ENCODE data around the gene LRRC3C. TPM values are rescaled to one million over a fixed set of nuclear protein-coding genes. Genes with fewer than 3 reads are reported as not detected.

Gene LRRC3C
- total and polyA plus RNA-seq, 8 donors = not detected

DNA sequence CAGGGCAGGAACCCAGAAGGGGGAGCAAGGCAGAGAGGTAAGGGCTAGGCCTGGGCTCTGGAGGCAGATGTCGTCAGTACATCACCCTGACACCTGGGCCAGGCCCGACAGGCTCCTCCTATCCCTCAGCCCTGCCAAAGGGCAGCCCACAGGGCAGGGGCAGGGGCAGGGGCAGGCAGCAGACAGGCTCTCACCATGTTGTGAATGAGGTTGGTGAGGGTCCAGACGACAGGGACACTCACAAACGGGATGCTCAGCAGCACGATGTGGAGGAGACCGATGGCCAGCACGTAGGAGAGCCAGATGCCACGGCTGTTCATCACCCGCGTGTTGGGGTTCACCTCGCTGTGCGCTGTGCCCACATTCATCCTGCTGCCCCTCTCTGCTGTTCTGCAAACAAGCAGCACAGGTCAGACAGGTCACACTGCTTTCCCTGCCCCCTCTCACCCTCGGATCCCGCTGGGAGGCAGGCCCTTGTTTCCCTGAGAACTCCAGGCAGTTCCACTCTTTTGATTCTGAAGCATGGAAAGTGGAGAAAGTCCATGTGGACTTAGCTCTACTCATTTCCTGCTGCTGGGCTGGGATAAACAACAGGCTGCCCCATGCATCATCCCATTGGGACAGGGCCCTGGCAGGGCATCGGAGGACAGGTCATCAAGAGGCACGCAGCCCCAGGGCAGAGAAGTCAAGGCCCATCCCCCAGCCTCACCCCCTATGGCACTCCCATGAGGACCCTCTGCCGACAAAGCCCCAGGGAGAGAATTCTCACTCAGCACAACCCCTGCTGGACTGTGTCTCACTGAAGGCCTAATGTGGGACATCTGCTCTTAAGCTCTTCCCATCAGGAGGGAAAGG, 3.5 kb upstream of the LRRC3C start:
- no peak for ATAC-seq
- FAIRE-seq = no peak
- no peaks in the 10 kb centered on the region for H3K27me3 ChIP-seq
- TF ChIP-seq, protein P1, sequence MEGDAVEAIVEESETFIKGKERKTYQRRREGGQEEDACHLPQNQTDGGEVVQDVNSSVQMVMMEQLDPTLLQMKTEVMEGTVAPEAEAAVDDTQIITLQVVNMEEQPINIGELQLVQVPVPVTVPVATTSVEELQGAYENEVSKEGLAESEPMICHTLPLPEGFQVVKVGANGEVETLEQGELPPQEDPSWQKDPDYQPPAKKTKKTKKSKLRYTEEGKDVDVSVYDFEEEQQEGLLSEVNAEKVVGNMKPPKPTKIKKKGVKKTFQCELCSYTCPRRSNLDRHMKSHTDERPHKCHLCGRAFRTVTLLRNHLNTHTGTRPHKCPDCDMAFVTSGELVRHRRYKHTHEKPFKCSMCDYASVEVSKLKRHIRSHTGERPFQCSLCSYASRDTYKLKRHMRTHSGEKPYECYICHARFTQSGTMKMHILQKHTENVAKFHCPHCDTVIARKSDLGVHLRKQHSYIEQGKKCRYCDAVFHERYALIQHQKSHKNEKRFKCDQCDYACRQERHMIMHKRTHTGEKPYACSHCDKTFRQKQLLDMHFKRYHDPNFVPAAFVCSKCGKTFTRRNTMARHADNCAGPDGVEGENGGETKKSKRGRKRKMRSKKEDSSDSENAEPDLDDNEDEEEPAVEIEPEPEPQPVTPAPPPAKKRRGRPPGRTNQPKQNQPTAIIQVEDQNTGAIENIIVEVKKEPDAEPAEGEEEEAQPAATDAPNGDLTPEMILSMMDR (IDR thresholded peaks at IDR 0.05) = no peak
- no peaks in the 10 kb centered on the region for H3K9me3 ChIP-seq
- H3K36me3 ChIP-seq = peaks cover 0 to 24% (median 21%) of the 10 kb centered on the region in 3 donors
- DNase-seq = no peak
- H3K27ac ChIP-seq = no peak overlapping the region
- no peak overlapping the region for H3K4me3 ChIP-seq
- H3K4me1 ChIP-seq = peaks cover 18 to 20% (median 20%) of the 10 kb centered on the region in 3 donors
- intact Hi-C loops (cut with DNase I) = no loop called here
- 68% methylated on average over 17 of the region's 17 CpGs for WGBS, 2 donors

DNA sequence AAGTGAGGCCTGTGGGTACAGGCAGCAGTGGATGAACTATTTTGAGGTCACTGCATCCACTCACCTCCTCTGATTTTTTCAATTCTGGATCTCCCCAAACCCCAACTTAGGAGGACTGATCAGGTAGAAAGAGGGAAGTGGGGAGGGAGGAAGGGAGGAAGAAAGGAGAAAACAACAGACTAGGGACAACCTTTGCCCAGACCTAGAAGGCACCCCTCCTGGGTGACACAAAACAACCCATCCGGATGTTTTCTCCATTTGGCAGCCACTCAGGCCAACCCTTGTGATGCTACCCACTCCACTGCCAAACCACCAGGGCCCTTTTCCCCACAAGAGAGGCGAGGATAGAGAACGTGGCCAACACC, 2.9 kb upstream of the LRRC3C start:
- no peak for ATAC-seq
- Histone ChIP-seq H3K4me3 (no peak overlapping the region), H3K27me3 (no peaks in the 10 kb centered on the region), H3K27ac (no peak overlapping the region), H3K4me1 (peaks cover 20 to 22% (median 21%) of the 10 kb centered on the region in 3 donors), H3K9me3 (no peaks in the 10 kb centered on the region), H3K36me3 (peaks cover 0 to 24% (median 21%) of the 10 kb centered on the region in 3 donors)
- FAIRE-seq = no peak
- 47 to 54% methylated on average over 3 of the region's 3 CpGs for WGBS, 2 donors
- DNase-seq = no peak
- intact Hi-C loops (cut with DNase I) = no loop called here
- TF ChIP-seq, protein P1 (IDR thresholded peaks at IDR 0.05) = no peak

DNA sequence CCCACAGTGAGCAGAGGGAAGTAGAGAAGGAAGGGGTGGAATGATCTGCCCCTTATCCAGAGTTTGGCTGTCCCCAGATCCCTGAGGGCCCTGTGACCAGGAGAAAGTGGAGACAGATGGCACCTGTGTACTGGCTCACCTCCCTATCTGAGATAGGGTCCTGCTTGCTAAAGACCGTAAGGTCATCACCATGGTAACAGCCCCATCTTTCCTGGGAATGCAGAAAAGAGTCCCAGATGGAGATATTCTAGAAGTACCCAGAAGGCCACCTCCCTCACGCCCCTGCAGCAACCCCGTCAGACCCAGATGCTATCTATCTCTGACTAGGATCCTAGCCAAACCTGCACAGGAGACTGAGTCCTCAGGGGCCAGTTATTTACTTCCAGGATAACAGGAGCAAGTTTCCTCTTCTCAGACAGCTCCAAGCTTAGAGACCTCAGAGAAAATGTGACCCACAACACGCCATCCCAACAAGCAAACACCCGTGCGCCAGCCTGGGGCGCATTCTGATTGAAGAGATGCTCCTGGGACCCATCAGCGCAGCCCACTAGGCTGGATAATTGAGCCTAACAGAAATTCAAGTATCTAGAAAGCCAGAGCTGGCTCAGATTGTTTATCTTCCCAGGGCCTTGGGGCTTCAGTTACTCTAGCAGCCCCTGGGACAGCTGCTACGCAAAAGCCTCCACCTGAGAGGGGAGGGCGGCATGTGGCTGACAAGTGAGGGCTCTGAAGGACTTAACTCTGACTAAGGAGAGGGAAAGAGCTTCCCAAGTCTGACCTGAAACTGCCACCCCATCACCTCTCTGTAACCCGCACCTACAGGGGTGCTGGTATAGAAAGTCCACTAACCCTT, 2.0 kb upstream of the LRRC3C start:
- DNase-seq (peak in 1 of 6 donors; percentile 64), ATAC-seq (no peak), FAIRE-seq (no peak)
- WGBS, 2 donors = 42 to 45% methylated on average over 11 of the region's 11 CpGs
- TF ChIP-seq, protein P1 (IDR thresholded peaks at IDR 0.05) = no peak
- Histone ChIP-seq H3K27ac (no peak overlapping the region), H3K27me3 (no peaks in the 10 kb centered on the region), H3K4me1 (peaks cover 20 to 22% (median 22%) of the 10 kb centered on the region in 3 donors), H3K9me3 (no peaks in the 10 kb centered on the region), H3K36me3 (peaks cover 0 to 24% (median 21%) of the 10 kb centered on the region in 3 donors), H3K4me3 (peak overlapping the region in 2 of 4 donors; percentile 78 to 86)
- intact Hi-C loops (cut with DNase I) = no loop called here

DNA sequence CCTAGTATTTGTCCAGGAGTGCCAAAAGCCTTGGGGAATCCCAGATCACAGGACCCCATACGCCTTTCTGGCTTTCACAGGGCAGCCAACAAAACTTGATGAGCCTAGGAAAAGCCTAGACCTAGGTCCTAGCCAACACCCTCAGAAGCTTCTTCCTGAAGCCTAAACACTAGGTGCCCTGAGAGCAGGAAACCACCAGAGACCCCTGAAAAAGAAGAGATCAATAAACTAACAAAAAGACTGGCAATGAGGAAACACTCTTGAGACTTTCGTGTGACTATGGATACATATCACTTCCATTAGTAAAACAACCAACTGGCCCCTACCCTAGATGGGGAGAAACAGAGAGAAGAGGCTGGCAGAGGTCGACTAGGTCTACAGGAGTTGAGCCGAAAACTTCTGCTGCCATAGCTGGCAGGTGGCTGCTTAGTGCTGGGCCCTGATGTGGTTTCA, 1.4 kb upstream of the LRRC3C start:
- H3K4me3 ChIP-seq = peak overlapping the region in 3 of 4 donors; percentile 71 to 86 (median 78)
- H3K4me1 ChIP-seq = peaks cover 20 to 22% (median 22%) of the 10 kb centered on the region in 3 donors
- ATAC-seq = no peak
- no peaks in the 10 kb centered on the region for H3K9me3 ChIP-seq
- intact Hi-C loops (cut with DNase I) = no loop called here
- peak overlapping the region in 1 of 4 donors; percentile 94 for H3K27ac ChIP-seq
- WGBS, 2 donors = 21 to 22% methylated on average over 4 of the region's 4 CpGs
- no peak for FAIRE-seq
- TF ChIP-seq, protein P1 (IDR thresholded peaks at IDR 0.05) = no peak
- H3K27me3 ChIP-seq = no peaks in the 10 kb centered on the region
- no peak for DNase-seq
- H3K36me3 ChIP-seq = peaks cover 0 to 24% (median 21%) of the 10 kb centered on the region in 3 donors
